NCI-H2107 (cell line): ENCODE data around the gene ARID4B.
"Not testable (repeated sequence)": the region's sequence is repeated elsewhere in the genome, so short reads cannot be mapped to it uniquely, and the experiment has no call there.

Experiments used
- DNase-seq: peaks from one replicate; lab custom pipeline; 2025; lab: John Stamatoyannopoulos, UW

ARID4B gene

GRCh38 chr1:235268379-235269125 lies 59.4 kb downstream of the ARID4B start:
- DNase-seq: no peak

- no peak for DNase-seq
These were observed 61.0 kb downstream of the ARID4B start for GRCh38 chr1:235266967-235267366.

- no peak for DNase-seq
These were observed 61.7 kb downstream of the ARID4B start for GRCh38 chr1:235266325-235266724.

GRCh38 chr1:235265900-235266299 lies 62.1 kb downstream of the ARID4B start:
- no peak for DNase-seq

- DNase-seq: no peak
These were observed 63.7 kb downstream of the ARID4B start for GRCh38 chr1:235264327-235264726.

GRCh38 chr1:235262539-235262938 lies 65.4 kb downstream of the ARID4B start:
- DNase-seq: no peak

- no peak for DNase-seq
These were observed 66.7 kb downstream of the ARID4B start for GRCh38 chr1:235261243-235261642.

GRCh38 chr1:235259133-235259778 lies 68.7 kb downstream of the ARID4B start:
- no peak for DNase-seq

- not testable (repeated sequence) for DNase-seq
These were observed 69.9 kb downstream of the ARID4B start for GRCh38 chr1:235258068-235258467.

- DNase-seq: no peak
These were observed 73.3 kb downstream of the ARID4B start for GRCh38 chr1:235254721-235255120.

- no peak for DNase-seq
These were observed 74.6 kb downstream of the ARID4B start for GRCh38 chr1:235253219-235253962.

- DNase-seq: no peak
These were observed 77.5 kb downstream of the ARID4B start for GRCh38 chr1:235250430-235250829.

- DNase-seq: no peak
These were observed 81.7 kb downstream of the ARID4B start for GRCh38 chr1:235246022-235246948.

GRCh38 chr1:235244974-235245592 lies 82.9 kb downstream of the ARID4B start:
- no peak for DNase-seq

- no peak for DNase-seq
These were observed 87.0 kb downstream of the ARID4B start for GRCh38 chr1:235240960-235241359.

- DNase-seq: no peak
These were observed 88.1 kb downstream of the ARID4B start for GRCh38 chr1:235239851-235240250.

- no peak for DNase-seq
These were observed 89.4 kb downstream of the ARID4B start for GRCh38 chr1:235238558-235238957.

- DNase-seq: no peak
These were observed 91.9 kb downstream of the ARID4B start for GRCh38 chr1:235236128-235236527.

GRCh38 chr1:235229868-235230267 lies 98.1 kb downstream of the ARID4B start:
- no peak for DNase-seq

GRCh38 chr1:235227414-235227813 lies 100.6 kb downstream of the ARID4B start:
- no peak for DNase-seq

GRCh38 chr1:235226933-235227332 lies 101.0 kb downstream of the ARID4B start:
- DNase-seq: no peak
